Psoas muscle (tissue), 8 donors: ENCODE measurements around the gene FRMD8. TPM values are rescaled to one million over a fixed set of nuclear protein-coding genes. Genes with fewer than 3 reads are reported as not detected.

Experiments
- ATAC-seq, 4 donors: fragments of 200-7000 bp; cut with Tn5 transposase; one replicate each; pipeline ENCODE4 v1.9.1; 2020; ENCODE audit warnings: moderate library complexity in 3 of 4, mild to moderate bottlenecking in 2 of 4
- DNase-seq, 2 donors: peaks; one replicate each; pipeline ENCODE4 v3.0.0-alpha.2; 2020
- H3K27ac ChIP-seq: fragments of 200-600 bp; one replicate; pipeline ENCODE4 v1.8.0; 2022
- H3K27me3 ChIP-seq, 3 donors: fragments of 200-600 bp in 1 of 3; one replicate each; pipeline versions ENCODE4 v1.6.1 to v1.8.0; 2013 to 2022; ENCODE audit warnings: low read length in 2 of 3, mild to moderate bottlenecking in 2 of 3, moderate library complexity in 1 of 3; ENCODE audit not compliant: insufficient read depth in 3 of 3
- H3K36me3 ChIP-seq, 2 donors: fragments of 200-600 bp in 1 of 2; one replicate each; pipeline versions ENCODE4 v1.6.1 to v1.8.0; 2013 to 2022; ENCODE audit warnings: low read depth in 1 of 2, mild to moderate bottlenecking in 1 of 2, moderate library complexity in 1 of 2; ENCODE audit not compliant: insufficient read depth in 1 of 2
- H3K4me1 ChIP-seq: fragments of 200-600 bp; one replicate; pipeline ENCODE4 v1.8.0; 2022
- H3K4me3 ChIP-seq: fragments of 200-600 bp; one replicate; pipeline ENCODE4 v1.8.0; 2022; ENCODE audit warnings: mild to moderate bottlenecking
- H3K9me3 ChIP-seq: fragments of 200-600 bp; one replicate; pipeline ENCODE4 v1.8.0; 2022
- WGBS, 3 donors: extraction: QIAGEN DNeasy Blood & Tissue Kit; methylation state at CpG; one replicate each; pipeline versions ENCODE4 v1.1.6 to v1.1.7; 2013; 5-methylcytosine and 5-hydroxymethylcytosine counted together
- intact Hi-C, 2 donors: fragments of 100-400 bp; cut with DNase I; formaldehyde crosslinking; loops; one replicate each; pipeline versions ENCODE4 v1.11.0 to v1.14.2; 2022
- polyA plus RNA-seq, 3 donors: library from polyadenylated mRNA; stranded (reverse); fragments of 200-250 nt; gene quantifications; one replicate each; pipeline ENCODE4 v1.2.3, GENCODE V29; 2013
- total RNA-seq, 4 donors: library from RNA; stranded (reverse); fragmentation: NEBNext Ultra II Directional in 2 of 4; extraction: Animal tissue kit (Norgen Biotek cat#: 25700) in 2 of 4; gene quantifications; one replicate each; pipeline versions ENCODE4 v1.2.1 to v1.2.4, GENCODE V29; 2021 to 2023
- TF ChIP-seq, protein P1 (sequence below): fragments of 200-600 bp; IDR thresholded peaks from one replicate; pipeline ENCODE4 v1.8.0; 2022; ENCODE audit warnings: antibody characterized with exemption
- donor health status: healthy with polysubstance abuse.
- donor health status: DM: no; HTN: no; CAD: no; lungs with moderate emphysema.
- donor health status: Bipolar disorder and iron deficiency.
- donor health status: healthy.
- donor health status: DM: yes; HTN: yes; CAD: no.
- donor health status: DM: no; HTN: no; CAD: no.
- donor health status: DM: no; HTN: no; CAD: no.
- donor health status: DM: yes; HTN: yes; CAD: no.

FRMD8 gene
- total and polyA plus RNA-seq, 7 donors, result 7.4 to 27.7 (median 12.9) TPM

DNA sequence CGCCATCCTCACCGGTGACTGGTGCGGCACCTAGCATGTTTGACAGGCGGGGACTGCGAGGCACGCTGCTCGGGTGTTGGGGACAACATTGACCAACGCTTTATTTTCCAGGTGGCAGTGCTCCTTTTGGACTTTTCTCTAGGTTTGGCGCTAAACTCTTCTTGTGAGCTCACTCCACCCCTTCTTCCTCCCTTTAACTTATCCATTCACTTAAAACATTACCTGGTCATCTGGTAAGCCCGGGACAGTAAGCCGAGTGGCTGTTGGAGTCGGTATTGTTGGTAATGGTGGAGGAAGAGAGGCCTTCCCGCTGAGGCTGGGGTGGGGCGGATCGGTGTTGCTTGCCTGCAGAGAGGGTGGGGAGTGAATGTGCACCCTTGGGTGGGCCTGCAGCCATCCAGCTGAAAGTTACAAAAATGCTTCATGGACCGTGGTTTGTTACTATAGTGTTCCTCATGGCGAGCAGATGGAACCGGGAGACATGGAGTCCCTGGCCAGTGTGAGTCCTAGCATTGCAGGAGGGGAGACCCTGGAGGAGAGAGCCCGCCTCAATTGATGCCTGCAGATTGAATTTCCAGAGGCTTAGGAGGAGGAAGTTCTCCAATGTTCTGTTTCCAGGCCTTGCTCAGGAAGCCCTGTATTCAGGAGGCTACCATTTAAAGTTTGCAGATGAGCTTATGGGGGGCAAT is 37.2 kb downstream of the FRMD8 start:
- peaks cover 19% of the 10 kb centered on the region for H3K4me1 ChIP-seq

DNA sequence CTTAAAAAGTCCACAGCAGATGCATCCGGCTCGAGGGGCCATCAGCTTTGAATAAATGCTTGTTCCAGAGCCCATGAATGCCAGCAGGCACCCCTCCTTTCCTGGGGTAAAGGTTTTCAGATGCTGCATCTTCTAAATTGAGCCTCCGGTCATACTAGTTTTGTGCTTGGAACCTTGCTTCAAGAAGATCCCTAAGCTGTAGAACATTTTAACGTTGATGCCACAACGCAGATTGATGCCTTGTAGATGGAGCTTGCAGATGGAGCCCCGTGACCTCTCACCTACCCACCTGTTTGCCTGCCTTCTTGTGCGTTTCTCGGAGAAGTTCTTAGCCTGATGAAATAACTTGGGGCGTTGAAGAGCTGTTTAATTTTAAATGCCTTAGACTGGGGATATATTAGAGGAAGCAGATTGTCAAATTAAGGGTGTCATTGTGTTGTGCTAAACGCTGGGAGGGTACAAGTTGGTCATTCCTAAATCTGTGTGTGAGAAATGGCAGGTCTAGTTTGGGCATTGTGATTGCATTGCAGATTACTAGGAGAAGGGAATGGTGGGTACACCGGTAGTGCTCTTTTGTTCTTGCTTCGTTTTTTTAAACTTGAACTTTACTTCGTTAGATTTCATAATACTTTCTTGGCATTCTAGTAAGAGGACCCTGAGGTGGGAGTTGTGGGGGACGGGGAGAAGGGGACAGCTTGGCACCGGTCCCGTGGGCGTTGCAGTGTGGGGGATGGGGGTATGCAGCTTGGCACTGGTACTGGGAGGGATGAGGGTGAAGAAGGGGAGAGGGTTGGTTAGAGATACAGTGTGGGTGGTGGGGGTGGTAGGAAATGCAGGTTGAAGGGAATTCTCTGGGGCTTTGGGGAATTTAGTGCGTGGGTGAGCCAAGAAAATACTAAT is 38.0 kb downstream of the FRMD8 start:
- TF ChIP-seq, protein P1, sequence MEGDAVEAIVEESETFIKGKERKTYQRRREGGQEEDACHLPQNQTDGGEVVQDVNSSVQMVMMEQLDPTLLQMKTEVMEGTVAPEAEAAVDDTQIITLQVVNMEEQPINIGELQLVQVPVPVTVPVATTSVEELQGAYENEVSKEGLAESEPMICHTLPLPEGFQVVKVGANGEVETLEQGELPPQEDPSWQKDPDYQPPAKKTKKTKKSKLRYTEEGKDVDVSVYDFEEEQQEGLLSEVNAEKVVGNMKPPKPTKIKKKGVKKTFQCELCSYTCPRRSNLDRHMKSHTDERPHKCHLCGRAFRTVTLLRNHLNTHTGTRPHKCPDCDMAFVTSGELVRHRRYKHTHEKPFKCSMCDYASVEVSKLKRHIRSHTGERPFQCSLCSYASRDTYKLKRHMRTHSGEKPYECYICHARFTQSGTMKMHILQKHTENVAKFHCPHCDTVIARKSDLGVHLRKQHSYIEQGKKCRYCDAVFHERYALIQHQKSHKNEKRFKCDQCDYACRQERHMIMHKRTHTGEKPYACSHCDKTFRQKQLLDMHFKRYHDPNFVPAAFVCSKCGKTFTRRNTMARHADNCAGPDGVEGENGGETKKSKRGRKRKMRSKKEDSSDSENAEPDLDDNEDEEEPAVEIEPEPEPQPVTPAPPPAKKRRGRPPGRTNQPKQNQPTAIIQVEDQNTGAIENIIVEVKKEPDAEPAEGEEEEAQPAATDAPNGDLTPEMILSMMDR, result no peak
- ATAC-seq (no peak), DNase-seq (peak; percentile 63 to 76)
- H3K9me3 ChIP-seq, result no peaks in the 10 kb centered on the region
- peak overlapping the region; percentile 100 for H3K27ac ChIP-seq
- peak overlapping the region; percentile 86 for H3K4me3 ChIP-seq
- WGBS, 3 donors, result 0 to 1% (median 0%) methylated on average over 18 of the region's 18 CpGs
- H3K4me1 ChIP-seq, result peaks cover 18% of the 10 kb centered on the region
- H3K36me3 ChIP-seq, result peaks cover 0 to 58% of the 10 kb centered on the region in 2 donors
- intact Hi-C loops, result loop anchor here in 1 of 2 donors (1.0 kb wide), 1 partner anchor 14 kb away; no protein-coding TSS in a partner anchor
- H3K27me3 ChIP-seq, result no peaks in the 10 kb centered on the region

More for the DNA sequence above, 37.2 kb downstream of the FRMD8 start:
- 0 to 3% (median 0%) methylated on average over 18 to 19 of the region's 19 CpGs for WGBS, 3 donors
- intact Hi-C loops, result loop anchor here in 1 of 2 donors (2.0 kb wide), 1 partner anchor 75 kb away; the partner anchor contains the start of gene MALAT1
- Histone ChIP-seq H3K9me3 (no peaks in the 10 kb centered on the region), H3K36me3 (peaks cover 0 to 51% of the 10 kb centered on the region in 2 donors), H3K27me3 (no peaks in the 10 kb centered on the region), H3K4me3 (peak overlapping the region; percentile 86), H3K27ac (peak overlapping the region; percentile 100)
- DNase-seq (peak in 1 of 2 donors; percentile 58), ATAC-seq (no peak)
- TF ChIP-seq, protein P1, result no peak

DNA sequence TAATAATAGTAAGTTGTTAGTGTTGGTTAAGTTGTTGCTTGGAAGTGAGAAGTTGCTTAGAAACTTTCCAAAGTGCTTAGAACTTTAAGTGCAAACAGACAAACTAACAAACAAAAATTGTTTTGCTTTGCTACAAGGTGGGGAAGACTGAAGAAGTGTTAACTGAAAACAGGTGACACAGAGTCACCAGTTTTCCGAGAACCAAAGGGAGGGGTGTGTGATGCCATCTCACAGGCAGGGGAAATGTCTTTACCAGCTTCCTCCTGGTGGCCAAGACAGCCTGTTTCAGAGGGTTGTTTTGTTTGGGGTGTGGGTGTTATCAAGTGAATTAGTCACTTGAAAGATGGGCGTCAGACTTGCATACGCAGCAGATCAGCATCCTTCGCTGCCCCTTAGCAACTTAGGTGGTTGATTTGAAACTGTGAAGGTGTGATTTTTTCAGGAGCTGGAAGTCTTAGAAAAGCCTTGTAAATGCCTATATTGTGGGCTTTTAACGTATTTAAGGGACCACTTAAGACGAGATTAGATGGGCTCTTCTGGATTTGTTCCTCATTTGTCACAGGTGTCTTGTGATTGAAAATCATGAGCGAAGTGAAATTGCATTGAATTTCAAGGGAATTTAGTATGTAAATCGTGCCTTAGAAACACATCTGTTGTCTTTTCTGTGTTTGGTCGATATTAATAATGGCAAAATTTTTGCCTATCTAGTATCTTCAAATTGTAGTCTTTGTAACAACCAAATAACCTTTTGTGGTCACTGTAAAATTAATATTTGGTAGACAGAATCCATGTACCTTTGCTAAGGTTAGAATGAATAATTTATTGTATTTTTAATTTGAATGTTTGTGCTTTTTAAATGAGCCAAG is 38.9 kb downstream of the FRMD8 start:
- ATAC-seq (no peak), DNase-seq (no peak)
- TF ChIP-seq, protein P1, result peak; percentile 6
- H3K36me3 ChIP-seq, result peaks cover 0 to 66% of the 10 kb centered on the region in 2 donors
- peak overlapping the region; percentile 100 for H3K27ac ChIP-seq
- H3K4me1 ChIP-seq, result peaks cover 17% of the 10 kb centered on the region
- WGBS, 3 donors, result 0 to 2% (median 0%) methylated on average over 9 of the region's 9 CpGs
- H3K27me3 ChIP-seq, result no peaks in the 10 kb centered on the region
- intact Hi-C loops, result loop anchor here in 1 of 2 donors (1.0 kb wide), 1 partner anchor 13 kb away; no protein-coding TSS in a partner anchor
- H3K4me3 ChIP-seq, result peak overlapping the region; percentile 86
- no peaks in the 10 kb centered on the region for H3K9me3 ChIP-seq
